Skin epidermis (tissue), 12 donors: ENCODE measurements around the gene ASB2.

Experiments used
- H3K27ac ChIP-seq, 21 experiments: fragments of 200-600 bp; sonication (generic) in 11 of 21; one replicate each; pipeline ENCODE4 v1.5.0; 2020; ENCODE audit warnings: mild to moderate bottlenecking in 3 of 21, inconsistent platforms in 2 of 21, moderate library complexity in 2 of 21
- H3K4me3 ChIP-seq, 7 experiments: fragments of 200-600 bp; sonication (generic) in 2 of 7; one replicate each; pipeline ENCODE4 v1.5.0; 2020; ENCODE audit warnings: inconsistent platforms in 2 of 7, mild to moderate bottlenecking in 2 of 7, moderate library complexity in 1 of 7

The ASB2 gene

DNA sequence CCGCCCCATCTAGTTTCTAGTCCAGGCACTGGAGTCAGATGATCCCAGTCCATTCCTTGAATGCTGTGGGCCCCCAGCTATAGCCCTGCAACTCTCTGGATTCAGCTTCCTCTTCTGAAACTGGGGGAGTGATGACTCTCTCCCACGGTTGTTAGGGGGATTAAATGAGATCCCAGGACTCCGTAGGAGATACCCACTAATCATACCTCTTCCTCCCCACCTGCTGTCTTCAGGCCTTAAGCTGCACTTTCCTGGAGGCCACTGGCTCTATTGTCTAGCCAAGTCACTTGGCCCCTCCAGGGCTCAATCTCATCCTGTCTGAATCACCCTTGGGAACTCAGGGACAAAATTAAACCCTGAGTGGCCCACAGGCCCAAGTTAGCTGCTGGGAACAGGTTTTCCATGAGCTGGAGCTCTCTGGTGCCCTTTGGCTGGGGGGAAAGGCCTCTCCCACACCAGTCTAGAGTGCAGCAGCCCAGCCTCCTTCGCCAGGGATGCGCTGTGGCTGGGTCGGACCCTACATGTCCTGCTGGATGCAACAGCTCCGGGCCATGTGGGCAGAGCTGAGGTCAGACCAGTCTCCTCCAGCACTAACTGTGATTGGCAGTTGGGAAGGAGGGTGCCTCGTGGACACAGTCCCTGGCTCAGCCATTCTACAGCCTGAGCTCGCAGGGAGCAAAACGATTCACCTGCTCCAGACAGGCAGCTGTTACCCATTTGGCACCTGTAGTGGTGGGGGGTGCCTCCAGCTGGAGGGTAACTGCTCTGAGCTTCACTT, 6.0 kb upstream of the ASB2 start:
- H3K27ac ChIP-seq, result peak overlapping the region in 1 of 21 experiments; percentile 52

GRCh38 chr14:93981316-93982229, 5.2 kb upstream of the ASB2 start:
- Histone ChIP-seq H3K4me3 (no peak overlapping the region), H3K27ac (no peak overlapping the region)

More for the DNA sequence above, 6.0 kb upstream of the ASB2 start:
- no peak overlapping the region for H3K4me3 ChIP-seq

DNA sequence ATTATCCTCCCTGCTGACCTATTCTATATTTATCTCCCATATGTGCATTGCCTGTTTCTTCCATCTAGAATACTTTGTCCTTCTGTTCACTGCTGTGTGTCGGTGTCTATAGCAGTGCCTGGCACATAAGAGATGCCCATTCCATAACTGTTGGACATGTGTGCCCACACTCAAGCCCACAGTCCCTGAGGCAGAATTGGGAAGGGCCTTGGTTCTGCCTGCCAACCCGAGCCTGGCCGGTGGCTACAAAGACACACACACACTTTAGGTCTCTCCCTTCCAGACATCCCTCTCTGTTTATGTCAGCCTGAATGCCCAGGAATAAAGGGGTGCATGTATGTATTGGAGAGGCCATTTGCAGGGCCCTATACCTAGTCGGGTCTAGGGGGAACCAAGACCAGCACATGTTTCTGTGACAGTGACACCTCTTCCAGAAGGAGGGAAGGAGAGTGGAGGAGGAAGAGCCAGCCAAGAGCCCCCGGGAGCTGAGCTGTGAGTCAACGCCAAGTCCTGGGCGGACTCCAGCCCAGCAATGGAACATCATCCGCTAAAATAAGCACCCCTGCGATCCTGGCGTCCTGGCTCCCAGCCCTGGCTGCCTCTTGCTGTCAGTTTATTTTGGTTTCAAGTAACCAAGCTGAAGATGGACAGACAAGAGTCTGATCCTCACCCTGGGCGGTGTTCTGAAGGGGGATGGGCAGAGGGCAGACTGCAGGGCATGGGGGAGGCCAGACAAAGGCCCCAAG, 4.3 kb upstream of the ASB2 start:
- Histone ChIP-seq H3K27ac (no peak overlapping the region), H3K4me3 (no peak overlapping the region)

DNA sequence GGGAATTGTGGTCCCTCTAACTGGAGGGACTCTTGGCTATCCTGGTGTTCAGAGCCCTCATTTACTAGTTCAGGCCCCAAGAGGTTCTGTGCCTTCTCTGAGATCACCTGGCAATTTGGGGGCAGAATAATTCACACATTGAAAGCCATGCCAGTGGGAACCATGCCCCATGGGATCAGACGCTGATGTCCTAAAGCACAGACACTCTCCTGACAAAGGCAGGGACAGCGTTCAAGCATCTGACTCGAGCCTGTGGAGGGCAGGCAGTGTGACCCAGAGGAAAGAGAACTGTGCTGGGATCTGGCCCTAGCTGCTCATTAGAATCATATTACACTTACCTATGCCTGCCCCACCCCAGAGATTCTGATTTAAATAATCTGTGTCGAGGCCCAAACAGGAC, 2.4 kb upstream of the ASB2 start:
- Histone ChIP-seq H3K27ac (peak overlapping the region in 3 of 21 experiments; percentile 14 to 65 (median 24)), H3K4me3 (no peak overlapping the region)

- no peak overlapping the region for H3K4me3 ChIP-seq
- peak overlapping the region in 2 of 21 experiments; percentile 29 to 78 for H3K27ac ChIP-seq
Observed at GRCh38 chr14:93977790-93978581, 1.6 kb upstream of the ASB2 start.

GRCh38 chr14:93977171-93977570, 801 bp upstream of the ASB2 start:
- Histone ChIP-seq H3K27ac (peak overlapping the region in 1 of 21 experiments; percentile 78), H3K4me3 (no peak overlapping the region)

GRCh38 chr14:93975791-93976476, 436 bp downstream of the ASB2 start:
- H3K4me3 ChIP-seq, result no peak overlapping the region
- peak overlapping the region in 4 of 21 experiments; percentile 1 to 78 (median 24) for H3K27ac ChIP-seq

DNA sequence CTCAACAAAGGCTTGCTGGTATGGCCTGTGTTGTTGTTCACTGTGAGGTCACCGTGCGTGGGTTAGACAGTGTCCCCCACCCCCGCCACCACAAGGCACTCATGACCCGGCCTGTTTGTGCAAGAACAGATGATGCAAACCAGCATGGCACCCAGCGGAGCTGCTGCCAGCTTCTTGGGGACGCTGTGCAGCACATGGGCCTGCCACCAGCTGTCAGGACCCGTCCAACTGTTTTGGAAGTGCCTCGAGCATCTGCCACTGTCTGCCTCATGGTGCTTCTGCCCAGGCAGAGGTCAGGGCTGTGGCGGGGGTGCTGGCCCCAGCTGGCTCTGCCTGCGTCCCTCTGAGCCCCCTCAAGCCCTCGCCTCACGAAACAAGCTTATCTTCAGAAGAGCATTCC, 1.5 kb downstream of the ASB2 start:
- Histone ChIP-seq H3K4me3 (peak overlapping the region in 1 of 7 experiments; percentile 5), H3K27ac (peak overlapping the region in 1 of 21 experiments; percentile 78)

DNA sequence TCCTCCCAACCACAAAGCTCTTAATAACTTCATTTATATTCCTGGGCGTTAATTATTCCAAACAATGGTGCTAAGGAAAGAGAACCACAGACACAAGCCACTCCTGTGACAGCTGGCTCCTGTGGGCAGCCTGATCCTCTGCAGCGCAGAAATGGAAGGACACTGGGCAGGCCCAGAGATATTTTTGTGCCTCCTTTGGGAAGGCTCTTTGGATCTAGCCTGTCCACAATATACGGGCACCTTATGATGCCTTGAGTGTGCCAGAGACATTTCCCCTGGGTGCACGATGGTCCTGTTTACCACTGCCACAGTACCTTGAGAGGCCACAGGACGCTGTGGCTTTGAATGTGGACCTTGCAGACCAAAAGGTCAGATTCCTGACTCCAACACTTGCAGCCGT, 2.1 kb downstream of the ASB2 start:
- Histone ChIP-seq H3K4me3 (no peak overlapping the region), H3K27ac (no peak overlapping the region)

DNA sequence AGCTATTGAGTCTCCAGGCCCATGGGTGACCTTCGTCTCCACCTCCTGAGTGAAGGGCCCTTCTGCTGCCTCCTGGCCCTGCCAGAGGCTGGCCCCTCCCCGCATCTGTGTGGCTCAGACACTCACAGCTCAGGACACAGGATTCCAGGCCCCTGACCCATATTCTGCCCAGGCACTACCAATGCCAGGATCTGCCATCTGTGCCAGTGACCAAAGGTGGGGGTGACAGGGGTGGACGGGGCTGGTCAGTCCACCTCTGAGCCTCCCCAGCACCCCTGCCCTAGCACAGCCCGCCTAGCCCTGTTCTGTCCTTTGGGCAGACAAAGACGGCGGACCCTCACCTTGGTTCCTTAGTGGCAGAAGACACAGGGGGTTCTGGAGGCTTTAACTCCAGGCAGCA, 2.8 kb downstream of the ASB2 start:
- Histone ChIP-seq H3K4me3 (no peak overlapping the region), H3K27ac (no peak overlapping the region)

DNA sequence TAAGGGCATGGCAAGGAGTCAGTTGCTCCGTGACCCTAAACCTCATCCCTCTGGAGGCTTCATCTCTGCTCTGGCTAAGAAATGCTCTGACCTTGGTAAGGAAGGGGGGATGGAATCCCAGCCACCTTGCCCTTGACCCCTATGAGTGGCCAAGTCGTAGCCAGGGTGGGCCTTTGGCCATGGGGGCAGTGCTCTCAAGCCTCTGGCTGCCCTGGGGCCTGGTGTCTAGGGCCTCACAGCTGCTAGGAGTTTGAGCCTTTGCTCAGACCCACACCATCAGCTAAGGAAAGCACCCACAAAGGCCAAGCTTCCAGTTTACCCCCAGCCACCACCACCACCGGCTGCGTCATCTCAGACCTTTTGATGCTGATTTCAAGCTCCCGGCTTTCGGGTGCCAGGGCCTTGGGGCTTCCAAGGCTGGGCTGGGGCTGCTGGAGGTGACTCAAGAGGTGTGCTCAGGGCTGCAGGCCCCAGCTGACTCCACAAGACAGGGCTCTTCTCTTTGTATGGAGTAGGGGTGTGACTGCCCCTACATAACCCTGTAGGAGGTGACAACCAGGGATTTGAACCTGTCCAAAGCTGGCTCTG, 3.7 kb downstream of the ASB2 start:
- no peak overlapping the region for H3K27ac ChIP-seq
- no peak overlapping the region for H3K4me3 ChIP-seq

- Histone ChIP-seq H3K4me3 (no peak overlapping the region), H3K27ac (peak overlapping the region in 1 of 21 experiments; percentile 76)
Observed at GRCh38 chr14:93971635-93972027, 4.7 kb downstream of the ASB2 start.

GRCh38 chr14:93970965-93971634, 5.3 kb downstream of the ASB2 start:
- Histone ChIP-seq H3K27ac (peak overlapping the region in 5 of 21 experiments; percentile 9 to 76 (median 46)), H3K4me3 (peak overlapping the region in 6 of 7 experiments; percentile 7 to 31 (median 20))

DNA sequence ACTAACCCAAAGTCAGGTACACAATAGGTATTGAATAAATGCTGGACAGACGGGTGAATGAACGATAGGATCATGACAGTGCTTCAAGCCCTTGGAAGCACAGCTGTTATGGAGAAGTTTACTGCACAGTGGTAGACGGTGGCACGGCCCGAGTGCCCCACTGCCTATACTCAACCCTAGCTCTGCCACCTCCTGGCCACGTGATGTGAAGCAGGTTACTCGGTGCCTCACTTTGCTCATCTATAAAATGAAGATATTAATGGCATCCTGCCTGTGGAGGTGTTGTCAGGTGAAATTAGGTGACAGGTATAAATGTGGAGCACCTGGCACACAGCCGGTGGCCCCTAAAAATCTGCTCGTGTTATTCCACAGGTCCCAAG, 5.8 kb downstream of the ASB2 start:
- peak overlapping the region in 5 of 21 experiments; percentile 9 to 76 (median 46) for H3K27ac ChIP-seq
- peak overlapping the region in 6 of 7 experiments; percentile 7 to 31 (median 20) for H3K4me3 ChIP-seq

GRCh38 chr14:93969082-93969828, 7.1 kb downstream of the ASB2 start:
- Histone ChIP-seq H3K27ac (no peak overlapping the region), H3K4me3 (no peak overlapping the region)

- peak overlapping the region in 1 of 21 experiments; percentile 10 for H3K27ac ChIP-seq
- no peak overlapping the region for H3K4me3 ChIP-seq
Observed at GRCh38 chr14:93967637-93968250, 8.6 kb downstream of the ASB2 start.
